ENCODE results near the gene PRCD. TPM values are rescaled to one million over a fixed set of nuclear protein-coding genes. Genes with fewer than 3 reads are reported as not detected.
"Not testable (repeated sequence)": the region's sequence is repeated elsewhere in the genome, so short reads cannot be mapped to it uniquely, and the experiment has no call there.

The PRCD gene
- total RNA-seq, 1 donor from 2014 or later: 3.3 TPM

DNA sequence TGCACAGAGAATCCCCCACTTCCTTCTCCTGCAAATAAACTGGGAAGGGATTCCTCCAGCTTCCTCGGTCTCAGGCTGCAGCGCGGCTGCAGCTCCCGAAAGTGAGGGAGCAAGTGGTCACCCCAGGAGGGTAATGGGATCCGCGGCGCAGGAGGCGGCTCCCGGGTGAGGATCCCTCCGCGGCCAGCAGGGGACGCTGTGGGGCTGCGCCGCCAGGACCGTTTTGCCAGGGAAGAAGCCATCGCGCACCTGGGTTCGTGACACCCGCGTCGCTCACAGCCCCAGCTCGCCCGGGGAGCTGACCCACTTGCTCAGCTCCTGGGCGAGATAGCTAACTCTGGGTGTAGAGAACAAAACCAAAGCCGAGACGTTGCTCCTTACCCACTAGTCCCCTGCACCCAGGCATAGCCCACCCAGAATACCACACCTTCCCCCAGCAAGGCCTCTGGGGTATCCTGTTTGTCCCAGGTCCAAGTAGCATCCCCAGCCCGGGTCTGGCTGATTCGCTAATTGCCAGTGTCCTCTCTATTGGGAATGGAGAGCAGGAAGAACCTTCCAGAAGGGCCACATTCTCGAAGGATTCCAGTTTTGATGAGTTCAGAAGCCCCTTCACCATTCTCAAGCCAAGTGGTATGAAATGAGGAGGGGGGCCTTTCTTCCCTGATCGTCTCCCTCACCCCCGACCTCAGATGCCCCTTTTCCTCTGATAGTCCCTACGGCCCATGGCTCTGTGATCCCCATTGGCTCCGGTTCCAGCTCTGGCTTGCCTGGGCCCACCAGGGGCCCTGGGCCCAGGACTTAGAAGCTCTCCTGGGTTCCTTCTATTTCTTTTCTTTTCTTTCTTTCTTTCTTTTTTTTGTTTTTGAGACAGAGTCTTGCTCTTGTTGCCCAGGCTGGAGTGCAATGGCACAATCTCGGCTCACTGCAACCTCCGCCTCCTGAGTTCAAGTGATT lies 16.5 kb upstream of the PRCD start:
- Mint-ChIP-seq H3K4me3 (peak overlapping the region; percentile 54), H3K4me1 (ENCODE audit: unreplicated experiment) (peaks cover 20% of the 10 kb centered on the region), H3K9me3 (no peaks in the 10 kb centered on the region), H3K36me3 (no peaks in the 10 kb centered on the region), H3K27ac (no peak overlapping the region), H3K27me3 (peaks cover 36% of the 10 kb centered on the region)
- TF ChIP-seq, protein P1, sequence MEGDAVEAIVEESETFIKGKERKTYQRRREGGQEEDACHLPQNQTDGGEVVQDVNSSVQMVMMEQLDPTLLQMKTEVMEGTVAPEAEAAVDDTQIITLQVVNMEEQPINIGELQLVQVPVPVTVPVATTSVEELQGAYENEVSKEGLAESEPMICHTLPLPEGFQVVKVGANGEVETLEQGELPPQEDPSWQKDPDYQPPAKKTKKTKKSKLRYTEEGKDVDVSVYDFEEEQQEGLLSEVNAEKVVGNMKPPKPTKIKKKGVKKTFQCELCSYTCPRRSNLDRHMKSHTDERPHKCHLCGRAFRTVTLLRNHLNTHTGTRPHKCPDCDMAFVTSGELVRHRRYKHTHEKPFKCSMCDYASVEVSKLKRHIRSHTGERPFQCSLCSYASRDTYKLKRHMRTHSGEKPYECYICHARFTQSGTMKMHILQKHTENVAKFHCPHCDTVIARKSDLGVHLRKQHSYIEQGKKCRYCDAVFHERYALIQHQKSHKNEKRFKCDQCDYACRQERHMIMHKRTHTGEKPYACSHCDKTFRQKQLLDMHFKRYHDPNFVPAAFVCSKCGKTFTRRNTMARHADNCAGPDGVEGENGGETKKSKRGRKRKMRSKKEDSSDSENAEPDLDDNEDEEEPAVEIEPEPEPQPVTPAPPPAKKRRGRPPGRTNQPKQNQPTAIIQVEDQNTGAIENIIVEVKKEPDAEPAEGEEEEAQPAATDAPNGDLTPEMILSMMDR (conservative IDR thresholded peaks at IDR 0.05): peak; percentile 100
- peak; percentile 90 for DNase-seq (ENCODE audit: extremely low spot score, unreplicated experiment)

DNA sequence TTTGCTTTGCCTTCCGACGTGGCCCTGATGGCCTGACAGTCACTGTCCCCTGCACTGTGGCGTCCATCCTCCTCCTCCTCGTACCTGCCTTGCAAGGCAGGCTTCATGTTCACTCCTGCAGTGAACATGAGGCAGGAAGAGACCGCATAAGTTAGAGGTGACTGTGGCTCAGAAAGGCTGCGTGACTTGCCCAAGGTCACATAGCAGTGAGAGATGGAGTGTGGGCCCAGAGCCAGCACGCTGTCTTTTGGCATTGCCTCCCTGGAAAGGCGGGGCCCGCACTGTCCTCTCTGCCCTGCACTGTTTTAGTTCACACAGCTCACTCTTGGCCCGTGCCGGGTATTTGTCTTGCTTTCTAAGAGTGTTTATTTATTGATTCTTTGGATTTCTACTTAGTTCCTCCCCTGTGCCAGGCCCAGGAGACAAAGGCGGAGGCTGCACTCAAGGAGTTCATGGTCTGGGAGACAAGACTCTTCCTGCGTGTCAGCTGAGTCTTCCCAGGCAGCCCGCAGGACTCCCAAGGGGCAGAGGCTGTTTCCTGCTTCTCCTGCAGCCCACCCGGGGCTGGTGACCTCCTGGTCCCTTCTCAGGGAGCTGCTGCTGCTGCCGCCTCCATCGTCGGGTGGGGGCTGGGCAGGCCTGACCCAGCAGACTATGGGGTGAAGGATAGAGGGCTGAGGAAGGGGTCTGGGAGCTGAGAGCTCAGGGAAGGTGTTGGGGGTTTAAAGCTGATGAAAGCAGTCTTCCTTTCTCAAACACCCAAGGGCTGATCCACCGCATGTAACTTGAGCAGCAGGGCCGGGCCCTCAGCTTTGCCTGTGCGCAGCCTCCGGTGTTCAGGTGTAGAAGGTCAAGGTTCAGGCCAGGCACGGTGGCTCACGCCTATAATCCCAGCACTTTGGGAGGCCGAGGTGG lies 15.0 kb upstream of the PRCD start:
- no peaks in the 10 kb centered on the region for H3K36me3 Mint-ChIP-seq
- TF ChIP-seq, protein P1 (conservative IDR thresholded peaks at IDR 0.05): no peak
- no peak for DNase-seq (ENCODE audit: extremely low spot score, unreplicated experiment)
- H3K27ac Mint-ChIP-seq: peak overlapping the region; percentile 75
- H3K4me3 Mint-ChIP-seq: peak overlapping the region; percentile 14
- H3K9me3 Mint-ChIP-seq: no peaks in the 10 kb centered on the region
- peaks cover 28% of the 10 kb centered on the region for H3K4me1 Mint-ChIP-seq (ENCODE audit: unreplicated experiment)
- peaks cover 32% of the 10 kb centered on the region for H3K27me3 Mint-ChIP-seq

DNA sequence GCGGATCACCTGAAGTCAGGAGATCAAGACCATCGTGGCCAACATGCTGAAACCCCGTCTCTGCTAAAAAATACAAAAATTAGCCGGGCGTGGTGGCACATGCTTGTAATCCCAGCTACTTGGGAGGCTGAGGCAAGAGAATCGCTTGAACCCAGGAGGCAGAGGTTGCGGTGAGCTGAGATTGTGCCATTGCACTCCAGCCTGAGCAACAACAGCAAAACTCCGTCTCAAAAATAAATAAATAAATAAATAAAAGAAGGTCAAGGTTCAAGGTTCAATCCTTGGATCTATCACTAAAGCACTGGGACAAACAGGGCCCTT lies 14.4 kb upstream of the PRCD start:
- not testable (repeated sequence) for H3K9me3 Mint-ChIP-seq; DNase-seq (ENCODE audit: extremely low spot score, unreplicated experiment); H3K36me3 Mint-ChIP-seq; H3K27ac Mint-ChIP-seq; H3K4me3 Mint-ChIP-seq
- Mint-ChIP-seq H3K4me1 (ENCODE audit: unreplicated experiment) (peaks cover 33% of the 10 kb centered on the region), H3K27me3 (peaks cover 26% of the 10 kb centered on the region)

DNA sequence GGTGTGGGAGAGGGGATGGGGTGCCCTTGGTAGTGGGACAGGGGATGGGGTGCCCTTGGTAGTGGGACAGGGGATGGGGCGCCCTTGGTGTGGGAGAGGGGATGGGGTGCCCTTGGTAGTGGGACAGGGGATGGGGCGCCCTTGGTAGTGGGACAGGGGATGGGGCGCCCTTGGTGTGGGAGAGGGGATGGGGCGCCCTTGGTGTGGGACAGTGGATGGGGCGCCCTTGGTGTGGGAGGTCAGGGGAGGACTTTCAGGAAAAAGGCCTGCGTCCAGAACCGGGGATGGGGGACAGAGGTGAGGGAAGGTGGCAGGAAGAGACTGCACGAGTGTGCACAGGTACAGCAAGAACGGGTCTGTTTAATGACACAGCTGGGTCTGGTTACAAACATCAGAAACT lies 12.8 kb upstream of the PRCD start:
- H3K9me3 Mint-ChIP-seq; H3K27ac Mint-ChIP-seq; H3K36me3 Mint-ChIP-seq; DNase-seq (ENCODE audit: extremely low spot score, unreplicated experiment): not testable (repeated sequence)
- peaks cover 19% of the 10 kb centered on the region for H3K27me3 Mint-ChIP-seq
- peaks cover 37% of the 10 kb centered on the region for H3K4me1 Mint-ChIP-seq (ENCODE audit: unreplicated experiment)
- H3K4me3 Mint-ChIP-seq: peak overlapping the region; percentile 57

DNA sequence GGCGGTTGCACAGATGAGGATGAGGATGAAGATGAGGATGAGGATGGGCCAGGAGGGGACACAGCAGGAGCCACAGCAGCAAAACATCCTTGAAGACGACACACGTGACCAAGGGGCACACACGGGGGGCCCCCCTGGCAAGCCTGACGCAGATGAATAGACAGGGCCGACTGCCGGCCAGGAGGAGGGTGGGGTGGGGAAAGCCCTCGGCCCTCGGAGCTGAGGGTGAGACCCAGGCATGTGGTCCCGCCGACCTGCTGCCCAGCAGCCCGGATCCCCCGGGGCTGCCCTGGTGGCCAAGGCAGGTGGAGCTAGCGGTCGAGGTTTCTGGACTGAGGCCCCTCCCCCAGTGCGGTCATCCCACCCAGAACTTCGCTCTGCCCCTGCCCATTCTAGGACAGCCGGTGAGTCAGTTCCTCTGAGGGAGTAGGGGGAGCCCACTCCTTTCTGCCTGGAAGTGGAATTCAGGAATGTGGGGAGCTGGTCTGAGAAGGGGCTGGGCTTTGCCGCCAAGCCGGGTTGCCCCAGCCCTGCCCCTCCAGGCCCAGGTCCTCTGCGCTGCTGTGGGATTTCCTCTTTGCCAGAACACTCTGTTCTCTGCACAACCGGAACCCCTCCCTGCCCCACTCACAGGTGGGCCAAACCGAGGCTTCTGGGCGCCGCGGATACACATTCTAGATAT lies 12.3 kb upstream of the PRCD start:
- Mint-ChIP-seq H3K27ac (no peak overlapping the region), H3K4me3 (peak overlapping the region; percentile 57), H3K9me3 (no peaks in the 10 kb centered on the region), H3K36me3 (no peaks in the 10 kb centered on the region), H3K4me1 (ENCODE audit: unreplicated experiment) (peaks cover 40% of the 10 kb centered on the region), H3K27me3 (peaks cover 20% of the 10 kb centered on the region)
- DNase-seq (ENCODE audit: extremely low spot score, unreplicated experiment): no peak
- TF ChIP-seq, protein P1 (conservative IDR thresholded peaks at IDR 0.05): peak; percentile 54

DNA sequence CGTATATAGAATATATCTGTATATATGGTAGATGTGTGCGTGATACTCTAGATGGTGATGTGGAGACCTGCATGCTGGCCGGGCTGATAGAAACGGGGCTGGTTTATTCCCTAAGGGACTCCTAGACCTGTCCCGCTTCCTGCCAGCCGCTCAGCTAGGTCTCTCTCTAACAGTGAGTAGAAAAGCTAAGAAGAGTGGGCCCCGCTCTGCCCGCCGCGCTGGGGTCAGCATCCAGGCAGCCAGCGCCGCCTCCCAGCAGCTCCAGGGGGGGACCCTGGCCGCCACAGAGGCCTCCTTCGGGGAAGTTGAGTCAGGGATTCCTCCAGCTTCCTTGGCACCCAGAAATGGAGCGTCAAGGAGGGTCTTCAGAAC lies 11.7 kb upstream of the PRCD start:
- H3K4me3 Mint-ChIP-seq: peak overlapping the region; percentile 63
- TF ChIP-seq, protein P1 (conservative IDR thresholded peaks at IDR 0.05): no peak
- H3K9me3 Mint-ChIP-seq: no peaks in the 10 kb centered on the region
- no peak overlapping the region for H3K27ac Mint-ChIP-seq
- H3K36me3 Mint-ChIP-seq: no peaks in the 10 kb centered on the region
- H3K4me1 Mint-ChIP-seq (ENCODE audit: unreplicated experiment): peaks cover 42% of the 10 kb centered on the region
- peaks cover 17% of the 10 kb centered on the region for H3K27me3 Mint-ChIP-seq
- DNase-seq (ENCODE audit: extremely low spot score, unreplicated experiment): no peak
